Measurements from ENCODE around the gene OSCP1.
A peak's percentile ranks its signal among the peaks of the same experiment; 100 is the strongest.

Gene OSCP1

DNA sequence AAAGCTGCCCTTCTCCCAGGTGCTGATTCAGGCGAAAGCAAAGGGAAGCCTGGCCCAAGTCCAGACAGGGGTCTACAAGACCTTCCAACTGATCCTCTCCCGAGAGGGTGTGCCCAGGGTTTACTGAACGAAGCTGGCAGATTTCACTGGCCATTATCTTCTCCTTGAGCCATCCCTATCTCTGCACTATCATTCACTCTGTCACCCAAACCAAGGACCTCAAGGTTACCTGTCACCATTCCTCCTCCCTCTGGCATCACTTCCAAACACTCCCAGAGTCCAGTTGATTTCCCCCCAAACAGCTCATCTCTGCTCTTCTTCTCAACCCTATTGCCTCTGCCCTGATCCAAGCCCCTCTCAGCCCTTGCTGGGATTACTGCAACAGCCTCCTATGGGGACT, 69.5 kb downstream of the OSCP1 start:
- no peak for DNase-seq

GRCh38 chr1:36380143-36380619, 70.1 kb downstream of the OSCP1 start:
- no peak for DNase-seq

DNA sequence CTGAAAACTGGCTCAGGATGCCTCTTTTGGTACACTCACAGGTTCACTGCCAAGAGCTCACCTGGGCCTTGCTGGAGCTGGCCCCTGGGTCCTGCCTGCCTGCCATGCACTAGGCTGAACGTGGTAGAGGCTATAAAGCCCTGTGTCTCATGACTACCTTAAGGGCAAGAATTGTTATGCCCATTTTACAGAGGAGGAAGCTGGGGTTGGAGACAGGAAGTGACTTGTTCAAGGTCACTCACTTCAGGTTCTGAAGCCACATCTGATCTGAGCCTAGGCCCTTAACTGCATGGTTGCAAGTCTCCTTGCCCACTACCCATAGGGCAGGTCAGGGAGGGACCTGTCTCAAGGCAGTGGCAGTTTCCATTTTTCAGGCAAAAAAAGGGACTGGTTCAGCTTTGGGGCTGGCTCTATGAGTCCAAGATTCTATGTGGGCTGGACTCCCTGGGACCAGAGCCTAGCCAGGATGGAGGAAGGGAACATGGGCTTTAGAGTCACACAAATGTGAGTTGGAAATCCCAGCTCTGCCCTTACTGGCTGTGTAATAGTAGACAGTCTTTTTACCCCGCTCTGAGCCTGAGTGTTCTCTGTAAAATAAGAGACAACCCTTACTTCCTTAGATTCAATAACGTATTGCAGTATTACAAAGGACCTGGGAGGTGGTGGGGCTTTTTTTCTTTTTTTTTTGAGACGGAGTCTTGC, 72.3 kb downstream of the OSCP1 start:
- DNase-seq: no peak

GRCh38 chr1:36372617-36373016, 77.6 kb downstream of the OSCP1 start:
- DNase-seq: no peak

DNA sequence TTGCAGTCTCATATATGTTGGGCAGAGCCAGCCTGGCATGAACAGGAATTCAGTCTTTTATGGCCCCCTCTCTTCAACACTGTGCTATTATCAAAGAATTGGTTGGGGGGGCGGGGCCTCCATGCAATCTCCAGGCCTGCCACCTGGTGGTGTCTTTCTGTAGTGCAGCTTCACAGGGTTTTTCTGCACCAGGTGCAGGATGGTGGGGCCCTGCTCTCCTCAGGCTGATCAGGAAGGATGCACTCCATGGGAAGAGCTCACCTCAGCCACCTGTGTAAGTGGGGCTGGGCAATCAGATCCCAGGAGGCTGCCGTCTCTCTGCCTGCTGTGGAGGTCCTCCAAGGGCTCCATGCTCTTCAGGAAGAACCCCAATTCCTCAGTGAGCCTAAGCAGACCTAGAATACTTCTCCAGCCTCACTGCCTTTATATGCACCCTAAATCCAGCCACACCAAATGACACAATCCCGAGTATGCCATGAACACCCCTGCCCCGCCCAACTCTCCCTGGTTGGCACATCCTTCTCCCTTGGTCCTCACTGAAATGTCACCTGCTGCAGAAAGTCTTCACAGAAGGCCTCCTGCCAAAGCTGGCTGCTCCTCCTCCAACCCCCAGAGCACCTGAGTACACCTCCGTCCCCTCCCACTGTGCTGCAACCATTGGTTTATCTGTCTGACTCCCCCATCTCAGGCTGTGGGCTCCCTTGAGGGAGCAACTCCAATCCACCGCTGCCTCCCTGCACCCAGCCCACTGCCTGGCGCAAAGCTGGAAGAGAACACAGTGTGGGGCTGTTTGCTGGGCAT, 81.0 kb downstream of the OSCP1 start:
- peak; percentile 47 for DNase-seq

Data from HCEC 1CT (cell line).